VCaP (cell line): ENCODE data around the gene EPHB1.
"Not testable (repeated sequence)": the region's sequence is repeated elsewhere in the genome, so short reads cannot be mapped to it uniquely, and the experiment has no call there.

Source experiments
- H3K27ac ChIP-seq: fragments of 450-650 bp; 2 replicates; pipeline ENCODE4 v1.5.1; 2017
- CTCF ChIP-seq: fragments of 450-650 bp; conservative IDR thresholded peaks from 2 replicates; pipeline ENCODE4 v1.5.1; 2017; ENCODE audit warnings: mild to moderate bottlenecking, moderate library complexity

The EPHB1 gene

GRCh38 chr3:135097276-135097946 lies 302.4 kb downstream of the EPHB1 start:
- TF ChIP-seq CTCF: no peak
- H3K27ac ChIP-seq: no peak overlapping the region

DNA sequence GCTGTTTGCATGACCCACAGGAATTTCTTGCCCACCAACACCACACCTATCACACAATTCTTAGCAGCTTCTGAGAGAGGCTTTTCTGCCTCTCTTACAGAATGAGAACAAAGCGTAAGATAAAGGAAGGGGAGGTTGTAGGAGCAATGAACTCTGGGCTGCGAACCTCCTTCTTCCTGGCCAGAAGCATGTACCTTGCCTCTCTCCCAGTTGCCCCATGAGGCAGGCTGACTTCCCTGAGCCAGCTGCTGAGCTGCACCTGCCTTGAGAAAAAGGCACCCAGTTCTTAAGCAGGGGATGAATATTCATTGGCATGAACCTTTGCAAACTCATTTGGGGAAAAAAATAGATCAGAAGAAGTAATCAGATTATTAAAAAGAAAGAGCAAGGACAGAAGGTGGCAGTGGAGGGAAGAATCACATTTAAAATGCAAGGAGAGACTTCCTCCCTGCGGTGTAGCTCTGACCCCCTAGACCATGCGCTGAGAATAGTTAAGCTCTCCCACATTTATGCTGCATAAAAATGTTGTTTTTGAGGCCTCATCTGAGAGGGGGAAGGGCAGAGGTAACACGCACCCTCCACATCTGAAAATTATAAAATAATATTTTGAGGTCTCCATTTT lies 304.8 kb downstream of the EPHB1 start:
- TF ChIP-seq CTCF: no peak

GRCh38 chr3:135100366-135100765 lies 305.3 kb downstream of the EPHB1 start:
- TF ChIP-seq CTCF: no peak
- no peak overlapping the region for H3K27ac ChIP-seq

More for the DNA sequence above, 304.8 kb downstream of the EPHB1 start:
- H3K27ac ChIP-seq: no peak overlapping the region

DNA sequence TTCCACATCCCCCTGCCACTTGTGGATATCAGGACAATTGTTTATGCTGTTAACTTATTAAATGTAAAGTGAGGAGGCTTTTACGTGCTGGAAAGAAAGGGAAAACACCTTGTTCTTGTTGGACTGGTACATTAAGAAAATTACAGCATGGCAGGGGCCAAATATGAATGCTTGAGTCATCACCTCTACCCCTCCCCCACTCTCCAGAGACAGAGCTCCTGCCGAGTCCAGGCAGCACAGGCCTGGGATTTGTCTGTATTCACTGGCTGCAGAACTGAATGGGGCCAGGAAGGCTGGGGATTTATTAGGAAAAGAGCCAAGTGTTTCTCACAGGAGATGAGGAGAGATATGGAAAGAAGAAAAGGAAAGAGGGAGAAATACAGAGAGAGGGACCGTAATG lies 308.9 kb downstream of the EPHB1 start:
- no peak for TF ChIP-seq CTCF
- no peak overlapping the region for H3K27ac ChIP-seq

DNA sequence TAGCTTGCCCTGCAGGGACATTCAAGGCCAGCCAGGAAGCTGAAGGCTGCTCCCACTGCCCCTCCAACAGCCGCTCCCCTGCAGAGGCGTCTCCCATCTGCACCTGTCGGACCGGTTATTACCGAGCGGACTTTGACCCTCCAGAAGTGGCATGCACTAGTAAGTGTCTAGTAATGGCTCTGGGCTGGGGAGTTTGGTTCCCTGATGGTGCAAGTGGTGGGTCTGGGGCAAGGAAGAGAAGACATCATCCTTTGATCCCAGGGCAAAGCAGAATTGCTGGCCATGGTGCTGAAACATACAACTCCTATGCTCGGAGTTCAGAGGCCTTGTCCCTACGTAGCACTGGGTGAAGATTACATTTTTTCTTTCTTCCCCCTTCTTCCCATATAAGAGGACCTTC lies 311.4 kb downstream of the EPHB1 start:
- TF ChIP-seq CTCF: no peak
- no peak overlapping the region for H3K27ac ChIP-seq

- no peak for TF ChIP-seq CTCF
- no peak overlapping the region for H3K27ac ChIP-seq
Measured at GRCh38 chr3:135107043-135107442, 312.0 kb downstream of the EPHB1 start.

- H3K27ac ChIP-seq: no peak overlapping the region
- TF ChIP-seq CTCF: no peak
Measured at GRCh38 chr3:135109681-135110080, 314.6 kb downstream of the EPHB1 start.

DNA sequence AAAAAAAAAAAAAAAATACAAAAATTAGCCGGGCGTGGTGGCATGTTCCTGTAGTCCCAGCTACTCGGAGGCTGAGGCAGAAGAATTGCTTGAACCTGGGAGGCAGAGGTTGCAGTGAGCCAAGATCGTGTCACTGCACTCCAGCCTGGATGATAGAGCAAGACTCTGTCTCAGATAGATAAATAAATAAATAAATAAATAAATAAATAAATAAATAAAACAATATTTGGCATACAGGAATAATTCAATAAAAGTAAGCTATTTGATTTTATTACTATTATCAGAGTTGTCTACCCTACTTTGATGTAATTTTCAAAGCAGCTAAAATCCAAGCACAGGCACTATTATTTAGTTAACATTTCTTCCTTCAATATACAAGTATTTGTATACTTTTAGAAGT lies 319.5 kb downstream of the EPHB1 start:
- not testable (repeated sequence) for H3K27ac ChIP-seq
